ENCODE measurements around the gene ADAMTS12. TPM values are rescaled to one million over a fixed set of nuclear protein-coding genes. Genes with fewer than 3 reads are reported as not detected.

Gene ADAMTS12
- total RNA-seq, 1 experiment from 2014 or later: 6.2 TPM

- H2AK5ac ChIP-seq (ENCODE audit: insufficient read length, low read length): no peak overlapping the region
- Mint-ChIP-seq H3K9me3 (no peaks in the 10 kb centered on the region), H3K4me1 (peaks cover 9 to 10% of the 10 kb centered on the region in 2 experiments), H3K36me3 (ENCODE audit: insufficient read depth in 1 of 3, low read depth in 3 of 3) (peaks cover 0 to 1% (median 0%) of the 10 kb centered on the region in 3 experiments; a peak in 2 of 7 replicates), H3K4me3 (no peak overlapping the region), H3K27ac (no peak overlapping the region), H3K27me3 (ENCODE audit: low read depth) (no peaks in the 10 kb centered on the region)
- no peaks in the 10 kb centered on the region for H3K4me1 ChIP-seq (ENCODE audit: insufficient read depth, low read length)
- DNase-seq: no peak
- H2BK5ac ChIP-seq (ENCODE audit: insufficient read length, low read length): no peak overlapping the region
- no peak overlapping the region for H3K56ac ChIP-seq (ENCODE audit: insufficient read length, low read depth, low read length)
- H3K9me3 ChIP-seq (ENCODE audit: control insufficient read depth, low read depth, low read length): no peaks in the 10 kb centered on the region
- H2AFZ ChIP-seq (ENCODE audit: low read length): no peak overlapping the region
- no peak overlapping the region for H3K4ac ChIP-seq (ENCODE audit: low read depth, low read length)
- no peak overlapping the region for H2BK15ac ChIP-seq (ENCODE audit: low read depth, low read length)
- no peaks in the 10 kb centered on the region for H3K79me2 ChIP-seq (ENCODE audit: insufficient read depth, low read length)
- H3K18ac ChIP-seq (ENCODE audit: insufficient read length, low read depth, low read length): no peak overlapping the region
- H4K20me1 ChIP-seq (ENCODE audit: control insufficient read depth, insufficient read depth, insufficient read length): no peaks in the 10 kb centered on the region
- H2BK120ac ChIP-seq (ENCODE audit: low read depth, low read length, poor library complexity, severe bottlenecking): no peak overlapping the region
- no peak overlapping the region for H3K27ac ChIP-seq (ENCODE audit: insufficient read length, low read depth, low read length)
- H3T11ph ChIP-seq (ENCODE audit: low read length): no peak overlapping the region
- no peak overlapping the region for H4K5ac ChIP-seq (ENCODE audit: insufficient read length, low read depth, low read length)
- H3K4me2 ChIP-seq (ENCODE audit: insufficient read depth, insufficient read length, low read length): no peak overlapping the region
- H2BK20ac ChIP-seq (ENCODE audit: low read depth, low read length, poor library complexity, severe bottlenecking): no peak overlapping the region
- no peak for TF ChIP-seq CTCF (conservative IDR thresholded peaks at IDR 0.05)
- no peak overlapping the region for H3K23ac ChIP-seq (ENCODE audit: insufficient read length, low read depth, low read length)
- H2BK12ac ChIP-seq (ENCODE audit: insufficient read length, low read depth, low read length): no peak overlapping the region
- no peaks in the 10 kb centered on the region for H3K23me2 ChIP-seq (ENCODE audit: insufficient read length, low read depth, low read length, poor library complexity, severe bottlenecking)
- no peak overlapping the region for H4K91ac ChIP-seq (ENCODE audit: insufficient read length, low read depth, low read length)
- H3K79me1 ChIP-seq (ENCODE audit: insufficient read depth, low read depth, low read length, poor library complexity, severe bottlenecking): no peaks in the 10 kb centered on the region
- H3K27me3 ChIP-seq (ENCODE audit: insufficient read depth, low read length): no peaks in the 10 kb centered on the region
- WGBS (ENCODE audit: extremely low coverage, insufficient read length, low lambda C conversion rate): no CpG with 5 or more reads among the region's 2 CpGs
- no peak overlapping the region for H3K14ac ChIP-seq (ENCODE audit: insufficient read depth, low read length)
- H3K9ac ChIP-seq (ENCODE audit: extremely low read depth, insufficient read length, low read length): no peak overlapping the region
- H4K8ac ChIP-seq (replicated peaks; ENCODE audit: insufficient read length, low read depth, low read length): no peak overlapping the region
Observed at GRCh38 chr5:33659526-33660169, 232.1 kb downstream of the ADAMTS12 start.

Measured in H9 (cell line).